Measurements from ENCODE around the gene SHOX.
"Not testable (repeated sequence)": the region's sequence is repeated elsewhere in the genome, so short reads cannot be mapped to it uniquely, and the experiment has no call there.

Gene SHOX

GRCh38 chrX:621705-622503 is 8.7 kb upstream of the SHOX start:
- DNase-seq (ENCODE audit: low read depth in 3 of 3), result no peak

GRCh38 chrX:622802-623201 is 7.8 kb upstream of the SHOX start:
- DNase-seq (ENCODE audit: low read depth in 3 of 3), result not testable (repeated sequence)

GRCh38 chrX:623268-623598 is 7.4 kb upstream of the SHOX start:
- DNase-seq (ENCODE audit: low read depth in 3 of 3), result no peak

GRCh38 chrX:623599-624315 is 6.8 kb upstream of the SHOX start:
- no peak for DNase-seq (ENCODE audit: low read depth in 3 of 3)

GRCh38 chrX:625137-625691 is 5.4 kb upstream of the SHOX start:
- DNase-seq (ENCODE audit: low read depth in 3 of 3), result no peak

- not testable (repeated sequence) for DNase-seq (ENCODE audit: low read depth in 3 of 3)
These were observed 4.5 kb upstream of the SHOX start for GRCh38 chrX:626047-626446.

GRCh38 chrX:626745-627509 is 3.7 kb upstream of the SHOX start:
- DNase-seq (ENCODE audit: low read depth in 3 of 3), result no peak

GRCh38 chrX:627510-627981 is 3.0 kb upstream of the SHOX start:
- no peak for DNase-seq (ENCODE audit: low read depth in 3 of 3)

- DNase-seq (ENCODE audit: low read depth in 3 of 3), result no peak
These were observed 2.6 kb upstream of the SHOX start for GRCh38 chrX:627995-628394.

- DNase-seq (ENCODE audit: low read depth in 3 of 3), result no peak
These were observed 1.2 kb upstream of the SHOX start for GRCh38 chrX:629230-630006.

- no peak for DNase-seq (ENCODE audit: low read depth in 3 of 3)
These were observed 482 bp upstream of the SHOX start for GRCh38 chrX:630007-630611.

- no peak for DNase-seq (ENCODE audit: low read depth in 3 of 3)
These were observed 1.3 kb downstream of the SHOX start for GRCh38 chrX:631802-632365.

GRCh38 chrX:632366-633042 is 1.9 kb downstream of the SHOX start:
- DNase-seq (ENCODE audit: low read depth in 3 of 3), result no peak

- DNase-seq (ENCODE audit: low read depth in 3 of 3), result no peak
These were observed 2.7 kb downstream of the SHOX start for GRCh38 chrX:633043-633984.

GRCh38 chrX:633985-634958 is 3.7 kb downstream of the SHOX start:
- DNase-seq (ENCODE audit: low read depth in 3 of 3), result no peak

GRCh38 chrX:635428-636090 is 5.0 kb downstream of the SHOX start:
- DNase-seq (ENCODE audit: low read depth in 3 of 3), result no peak

- DNase-seq (ENCODE audit: low read depth in 3 of 3), result no peak
These were observed 6.5 kb downstream of the SHOX start for GRCh38 chrX:636981-637659.
